ENCODE data around the gene EGFL7.

Gene EGFL7

GRCh38 chr9:136720251-136720897, 57.7 kb downstream of the EGFL7 start:
- no peak for DNase-seq

GRCh38 chr9:136720898-136721338, 58.2 kb downstream of the EGFL7 start:
- DNase-seq: no peak

DNA sequence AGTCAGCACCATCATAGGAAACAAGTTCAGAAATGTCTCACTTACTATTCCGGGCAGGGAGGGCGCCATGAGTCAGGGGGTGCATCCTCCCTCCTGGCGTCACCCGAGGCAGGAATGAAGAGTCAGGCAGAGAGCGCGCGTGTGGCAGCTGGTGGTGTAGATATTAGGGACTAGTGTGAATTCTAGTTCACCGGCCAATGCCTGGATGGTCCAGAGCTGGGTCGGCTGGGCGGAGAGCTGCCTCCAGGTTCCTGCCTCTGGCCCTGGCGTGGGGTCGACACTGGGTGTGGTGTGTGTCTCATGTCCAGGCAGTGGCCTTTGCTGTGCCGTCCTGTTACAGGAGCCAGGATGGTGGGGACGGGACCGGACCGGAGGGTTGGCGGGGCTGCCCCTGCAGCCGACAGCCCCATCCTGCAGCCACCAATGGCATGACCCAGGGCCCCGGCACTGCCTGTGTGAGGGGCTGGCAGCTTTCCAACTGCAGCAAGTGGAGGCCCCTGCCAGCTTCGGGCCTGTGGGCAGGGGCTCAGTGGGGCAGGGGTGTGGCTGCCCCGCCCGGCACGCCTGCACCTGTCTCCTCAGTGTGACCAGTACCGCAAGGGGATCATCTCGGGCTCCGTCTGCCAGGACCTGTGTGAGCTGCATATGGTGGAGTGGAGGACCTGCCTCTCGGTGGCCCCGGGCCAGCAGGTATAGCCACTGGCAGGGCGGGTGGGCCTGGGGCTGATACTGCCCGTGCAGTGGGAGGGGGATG, 58.8 kb downstream of the EGFL7 start:
- no peak for DNase-seq

Measured in CD4-positive, alpha-beta T cell treated with Interleukin-1 beta for 1 hour (primary cell).